K562 (cell line): Measurements from ENCODE around the gene SNRNP200.
A peak's percentile ranks its signal among the peaks of the same experiment; 100 is the strongest.

Source experiments
- ASH1L ChIP-seq: fragments of 450-650 bp; IDR thresholded peaks from 2 replicates; pipeline ENCODE4 v1.6.1; 2018; ENCODE audit warnings: borderline replicate concordance, mild to moderate bottlenecking, low read depth; ENCODE audit not compliant: partially characterized antibody
- CEBPB ChIP-seq: fragments of 450-650 bp; IDR thresholded peaks from 2 replicates; pipeline ENCODE4 v1.6.1; 2016; ENCODE audit warnings: missing genetic modification characterization, missing compliant biosample characterization
- ELF4 ChIP-seq: fragments of 450-650 bp; formaldehyde crosslinking; IDR thresholded peaks from 2 replicates; pipeline ENCODE4 v1.4.0; 2022; ENCODE audit warnings: missing genetic modification characterization
- FOXM1 ChIP-seq, 2 experiments: fragments of 450-650 bp in 1 of 2; sonication (generic) in 1 of 2; formaldehyde crosslinking in 1 of 2; IDR thresholded peaks; 2 replicates each; pipeline versions ENCODE4 v1.6.1 to v1.9.0; 2017 to 2022; ENCODE audit warnings: low read depth in 2 of 2, mild to moderate bottlenecking in 2 of 2, missing genetic modification reagents in 1 of 2, moderate library complexity in 1 of 2
- MAFF ChIP-seq: IDR thresholded peaks from 2 replicates; pipeline ENCODE4 v1.6.1; 2012; ENCODE audit warnings: low read length, improper control_type of control experiment
- NFIC ChIP-seq: fragments of 450-650 bp; IDR thresholded peaks from 2 replicates; pipeline ENCODE4 v1.6.1; 2017; ENCODE audit warnings: mild to moderate bottlenecking, inconsistent platforms
- PHF20 ChIP-seq: fragments of 450-650 bp; IDR thresholded peaks from 2 replicates; pipeline ENCODE4 v1.6.1; 2018; ENCODE audit not compliant: partially characterized antibody
- POLR2A ChIP-seq: fragments of 450-650 bp; conservative IDR thresholded peaks from 2 replicates; pipeline ENCODE4 v1.6.1; 2016
- PTBP1 ChIP-seq: fragments of 200-400 bp; formaldehyde crosslinking; IDR thresholded peaks from 2 replicates; pipeline ENCODE4 v1.6.1; 2017; ENCODE audit warnings: low read depth, low read length
- SMC3 ChIP-seq: conservative IDR thresholded peaks from 2 replicates; pipeline ENCODE4 v1.6.1; 2011; ENCODE audit warnings: low read depth, low read length, improper control_type of control experiment; ENCODE audit not compliant: insufficient read depth
- ZNF274 ChIP-seq: IDR thresholded peaks from 2 replicates; pipeline ENCODE4 v1.6.1; 2011; ENCODE audit warnings: low read depth, mild to moderate bottlenecking, low read length, moderate library complexity, borderline replicate concordance
- TF ChIP-seq, protein P1 (sequence below), 3 experiments: IDR thresholded peaks in 2 of 3; conservative IDR thresholded peaks in 1 of 3; 2 replicates each; pipeline ENCODE4 v1.5.1; 2011 to 2012; ENCODE audit warnings: low read length in 3 of 3, mild to moderate bottlenecking in 3 of 3, control low read depth in 2 of 3, improper control_type of control experiment in 1 of 3, inconsistent platforms in 1 of 3, low read depth in 1 of 3, mixed read lengths in 1 of 3, moderate library complexity in 1 of 3; ENCODE audit not compliant: insufficient read depth in 2 of 3

DNA sequence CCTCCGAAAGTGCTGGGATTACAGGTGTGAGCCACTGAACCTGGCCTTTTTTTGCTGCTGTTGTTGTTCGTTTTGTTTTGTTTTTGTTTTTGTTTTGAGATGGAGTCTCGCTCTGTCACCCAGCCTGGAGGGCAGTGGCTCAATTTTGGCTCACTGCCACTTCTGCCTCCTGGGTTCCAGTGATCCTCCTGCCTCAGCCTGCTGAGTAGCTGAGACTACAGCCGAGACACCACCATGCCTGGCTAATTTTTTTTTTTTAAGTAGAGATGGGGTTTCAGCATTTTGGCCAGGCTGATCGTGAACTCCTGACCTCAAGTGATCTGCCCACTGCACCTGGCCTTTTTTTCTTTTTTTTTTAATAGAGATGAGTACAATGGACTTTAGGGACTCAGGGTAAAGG lies 61.5 kb downstream of the SNRNP200 start:
- TF ChIP-seq NFIC, result peak; percentile 78
- no peak for TF ChIP-seq ZNF274
- no peak for TF ChIP-seq FOXM1 (IDR thresholded peaks at IDR 0.05; ENCODE audit: low read depth)
- TF ChIP-seq FOXM1 (CRISPR knock-in tag; IDR thresholded peaks at IDR 0.05; ENCODE audit: low read depth), result no peak
- no peak for TF ChIP-seq MAFF
- TF ChIP-seq POLR2A, result no peak
- no peak for TF ChIP-seq ELF4 (CRISPR knock-in tag)
- TF ChIP-seq, protein P1, sequence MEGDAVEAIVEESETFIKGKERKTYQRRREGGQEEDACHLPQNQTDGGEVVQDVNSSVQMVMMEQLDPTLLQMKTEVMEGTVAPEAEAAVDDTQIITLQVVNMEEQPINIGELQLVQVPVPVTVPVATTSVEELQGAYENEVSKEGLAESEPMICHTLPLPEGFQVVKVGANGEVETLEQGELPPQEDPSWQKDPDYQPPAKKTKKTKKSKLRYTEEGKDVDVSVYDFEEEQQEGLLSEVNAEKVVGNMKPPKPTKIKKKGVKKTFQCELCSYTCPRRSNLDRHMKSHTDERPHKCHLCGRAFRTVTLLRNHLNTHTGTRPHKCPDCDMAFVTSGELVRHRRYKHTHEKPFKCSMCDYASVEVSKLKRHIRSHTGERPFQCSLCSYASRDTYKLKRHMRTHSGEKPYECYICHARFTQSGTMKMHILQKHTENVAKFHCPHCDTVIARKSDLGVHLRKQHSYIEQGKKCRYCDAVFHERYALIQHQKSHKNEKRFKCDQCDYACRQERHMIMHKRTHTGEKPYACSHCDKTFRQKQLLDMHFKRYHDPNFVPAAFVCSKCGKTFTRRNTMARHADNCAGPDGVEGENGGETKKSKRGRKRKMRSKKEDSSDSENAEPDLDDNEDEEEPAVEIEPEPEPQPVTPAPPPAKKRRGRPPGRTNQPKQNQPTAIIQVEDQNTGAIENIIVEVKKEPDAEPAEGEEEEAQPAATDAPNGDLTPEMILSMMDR (IDR thresholded peaks at IDR 0.05 in 2 of 3, conservative IDR thresholded peaks at IDR 0.05 in 1 of 3; ENCODE audit: insufficient read depth in 2 of 3, low read depth in 1 of 3, low read length in 3 of 3), result no peak
- no peak for TF ChIP-seq PTBP1
- TF ChIP-seq ASH1L, result no peak
- TF ChIP-seq PHF20, result no peak
- no peak for TF ChIP-seq CEBPB (tag)
- no peak for TF ChIP-seq SMC3
